ENCODE results near the gene TALDO1.

GRCh38 chr11:762421-763072, 15.3 kb downstream of the TALDO1 start:
- TF ChIP-seq CTCF (IDR thresholded peaks at IDR 0.05): peak in 3 of 6 experiments; percentile 21 to 37 (median 26)
- no peak for TF ChIP-seq POLR2A (IDR thresholded peaks at IDR 0.05)
- no peak for TF ChIP-seq EP300 (IDR thresholded peaks at IDR 0.05)
- no peak for TF ChIP-seq POLR2AphosphoS5 (IDR thresholded peaks at IDR 0.05)
